ENCODE results near the gene MVP. TPM values are rescaled to one million over a fixed set of nuclear protein-coding genes. Genes with fewer than 3 reads are reported as not detected.

The MVP gene
- total and polyA plus RNA-seq, 8 donors: 12.5 to 280 (median 19.7) TPM

DNA sequence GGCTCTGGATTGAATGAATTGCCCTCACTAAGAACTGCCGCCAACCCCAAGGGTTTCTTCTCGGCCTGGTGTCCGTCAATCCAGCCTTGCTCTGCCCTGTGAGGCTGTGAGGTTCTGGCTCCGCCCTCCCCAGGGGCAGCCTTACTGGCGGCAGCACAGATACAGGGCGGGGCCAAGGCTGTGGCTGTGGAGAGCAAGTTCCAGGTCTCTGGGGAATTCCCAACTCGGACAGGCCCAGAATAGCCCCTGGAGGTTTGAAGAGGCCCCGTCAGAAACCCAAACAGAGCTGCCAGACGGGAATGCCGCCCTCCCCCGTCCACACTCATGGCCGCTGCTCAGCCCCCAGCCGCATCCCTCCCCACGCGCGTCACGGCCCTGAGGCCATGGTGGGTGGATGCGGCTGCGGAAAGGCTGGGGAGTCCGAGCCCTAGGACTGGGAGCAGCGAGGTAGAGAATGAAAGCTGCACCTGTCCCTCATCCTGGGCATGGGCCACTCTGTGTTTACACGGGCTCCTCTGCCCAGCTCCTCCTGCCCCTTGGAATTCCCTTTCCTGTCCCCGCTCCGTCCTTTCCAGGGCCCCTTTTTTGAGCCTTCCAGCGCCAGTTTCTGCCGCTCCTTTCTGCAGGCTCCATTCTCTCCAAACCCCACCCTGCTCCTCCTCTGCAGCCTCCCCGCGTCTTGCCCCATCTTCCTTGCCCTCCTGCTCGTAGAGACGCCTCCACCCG is 8.9 kb upstream of the MVP start:
- peaks cover 36 to 76% of the 10 kb centered on the region in 2 donors for H3K4me1 ChIP-seq
- peaks cover 0 to 20% of the 10 kb centered on the region in 2 donors for H3K27me3 ChIP-seq
- ATAC-seq (peak; percentile 69), DNase-seq (peak; percentile 92 to 98 (median 98))
- TF ChIP-seq, protein P1, sequence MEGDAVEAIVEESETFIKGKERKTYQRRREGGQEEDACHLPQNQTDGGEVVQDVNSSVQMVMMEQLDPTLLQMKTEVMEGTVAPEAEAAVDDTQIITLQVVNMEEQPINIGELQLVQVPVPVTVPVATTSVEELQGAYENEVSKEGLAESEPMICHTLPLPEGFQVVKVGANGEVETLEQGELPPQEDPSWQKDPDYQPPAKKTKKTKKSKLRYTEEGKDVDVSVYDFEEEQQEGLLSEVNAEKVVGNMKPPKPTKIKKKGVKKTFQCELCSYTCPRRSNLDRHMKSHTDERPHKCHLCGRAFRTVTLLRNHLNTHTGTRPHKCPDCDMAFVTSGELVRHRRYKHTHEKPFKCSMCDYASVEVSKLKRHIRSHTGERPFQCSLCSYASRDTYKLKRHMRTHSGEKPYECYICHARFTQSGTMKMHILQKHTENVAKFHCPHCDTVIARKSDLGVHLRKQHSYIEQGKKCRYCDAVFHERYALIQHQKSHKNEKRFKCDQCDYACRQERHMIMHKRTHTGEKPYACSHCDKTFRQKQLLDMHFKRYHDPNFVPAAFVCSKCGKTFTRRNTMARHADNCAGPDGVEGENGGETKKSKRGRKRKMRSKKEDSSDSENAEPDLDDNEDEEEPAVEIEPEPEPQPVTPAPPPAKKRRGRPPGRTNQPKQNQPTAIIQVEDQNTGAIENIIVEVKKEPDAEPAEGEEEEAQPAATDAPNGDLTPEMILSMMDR (IDR thresholded peaks at IDR 0.05): no peak
- H3K36me3 ChIP-seq: peaks cover 0 to 22% of the 10 kb centered on the region in 2 donors
- H3K9me3 ChIP-seq: no peaks in the 10 kb centered on the region
- H3K4me3 ChIP-seq: peak overlapping the region; percentile 37 to 50
- H3K27ac ChIP-seq: peak overlapping the region; percentile 66 to 81
- intact Hi-C loops (cut with DNase I): no loop called here

DNA sequence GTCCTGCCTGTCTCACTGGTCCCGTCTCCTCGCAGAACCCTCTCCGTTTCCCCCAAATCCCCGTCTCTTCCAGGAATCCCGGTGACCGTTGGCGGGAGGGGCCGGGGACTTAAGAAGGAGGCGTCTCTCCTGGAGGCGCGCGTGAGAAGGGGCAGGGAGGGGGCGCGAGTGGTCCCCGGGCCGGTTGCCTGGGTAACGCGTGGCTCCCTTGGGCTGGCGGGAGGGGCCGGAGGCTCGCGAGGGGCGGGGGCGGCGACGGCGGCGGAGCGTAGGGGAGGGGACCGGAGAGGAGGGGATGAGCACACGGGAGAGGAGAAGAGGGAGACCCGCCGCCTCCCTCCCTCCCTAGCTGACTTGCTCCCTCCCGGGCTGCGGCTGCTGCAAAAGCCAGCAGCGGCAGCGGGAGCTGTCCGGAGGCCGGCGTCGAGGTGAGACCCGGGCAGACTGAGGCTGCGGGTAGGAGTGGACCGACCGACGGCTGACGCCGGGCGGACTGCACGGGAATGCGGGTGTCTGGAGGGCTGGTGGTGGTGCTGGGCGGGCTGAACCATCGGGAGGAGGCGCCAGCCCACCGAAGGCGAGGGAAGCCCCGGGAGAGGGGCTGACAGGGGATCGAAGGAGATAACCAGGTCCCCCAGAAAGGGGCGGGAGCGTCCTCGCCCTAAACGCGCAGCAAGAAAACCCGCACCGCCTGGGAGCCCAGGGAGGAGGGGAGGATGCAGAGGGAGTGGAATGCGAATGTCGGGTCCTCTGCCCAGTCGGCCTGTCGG is 8.2 kb upstream of the MVP start, which contains the start of gene PRRT2:
TSS of gene PRRT2 (plus strand) at position 298 of the 770 bp plus-strand sequence. CDS start 862 bp downstream, outside the sequence.
- intact Hi-C loops (cut with DNase I): no loop called here
- Histone ChIP-seq H3K9me3 (no peaks in the 10 kb centered on the region), H3K4me3 (peak within 1 kb of the TSS; percentile 37 to 50), H3K27ac (peak within 1 kb of the TSS; percentile 66 to 81), H3K4me1 (peaks cover 36 to 81% of the 10 kb centered on the region in 2 donors), H3K27me3 (peaks cover 0 to 20% of the 10 kb centered on the region in 2 donors), H3K36me3 (peaks cover 0 to 22% of the 10 kb centered on the region in 2 donors)
- TF ChIP-seq, protein P1 (IDR thresholded peaks at IDR 0.05): no peak
- ATAC-seq: no peak
- DNase-seq: peak in 2 of 4 donors; percentile 83

DNA sequence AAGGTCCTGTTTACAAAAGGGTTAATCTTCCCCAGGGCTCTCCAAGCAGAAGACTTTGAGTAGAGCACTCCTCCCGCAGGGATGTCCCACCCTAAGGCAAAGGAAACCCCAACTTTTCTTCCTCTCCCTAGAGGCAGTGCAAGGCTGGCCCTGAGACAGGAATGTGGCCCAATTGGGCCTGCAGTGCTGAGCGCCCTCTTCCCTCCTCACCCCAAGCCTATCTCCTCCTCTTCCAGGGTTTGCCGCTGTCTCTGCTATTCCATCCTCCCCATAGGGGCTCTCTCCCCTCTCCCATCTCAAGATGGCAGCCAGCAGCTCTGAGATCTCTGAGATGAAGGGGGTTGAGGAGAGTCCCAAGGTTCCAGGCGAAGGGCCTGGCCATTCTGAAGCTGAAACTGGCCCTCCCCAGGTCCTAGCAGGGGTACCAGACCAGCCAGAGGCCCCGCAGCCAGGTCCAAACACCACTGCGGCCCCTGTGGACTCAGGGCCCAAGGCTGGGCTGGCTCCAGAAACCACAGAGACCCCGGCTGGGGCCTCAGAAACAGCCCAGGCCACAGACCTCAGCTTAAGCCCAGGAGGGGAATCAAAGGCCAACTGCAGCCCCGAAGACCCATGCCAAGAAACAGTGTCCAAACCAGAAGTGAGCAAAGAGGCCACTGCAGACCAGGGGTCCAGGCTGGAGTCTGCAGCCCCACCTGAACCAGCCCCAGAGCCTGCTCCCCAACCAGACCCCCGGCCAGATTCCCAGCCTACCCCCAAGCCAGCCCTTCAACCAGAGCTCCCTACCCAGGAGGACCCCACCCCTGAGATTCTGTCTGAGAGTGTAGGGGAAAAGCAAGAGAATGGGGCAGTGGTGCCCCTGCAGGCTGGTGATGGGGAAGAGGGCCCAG is 7.3 kb upstream of the MVP start:
- DNase-seq (no peak), ATAC-seq (no peak)
- Histone ChIP-seq H3K4me1 (peaks cover 41 to 82% of the 10 kb centered on the region in 2 donors), H3K36me3 (peaks cover 0 to 23% of the 10 kb centered on the region in 2 donors), H3K4me3 (peak overlapping the region; percentile 37 to 50), H3K9me3 (no peaks in the 10 kb centered on the region), H3K27me3 (peaks cover 0 to 20% of the 10 kb centered on the region in 2 donors), H3K27ac (peak overlapping the region in 1 of 2 donors; percentile 81)
- TF ChIP-seq, protein P1 (IDR thresholded peaks at IDR 0.05): no peak
- intact Hi-C loops (cut with DNase I): no loop called here

DNA sequence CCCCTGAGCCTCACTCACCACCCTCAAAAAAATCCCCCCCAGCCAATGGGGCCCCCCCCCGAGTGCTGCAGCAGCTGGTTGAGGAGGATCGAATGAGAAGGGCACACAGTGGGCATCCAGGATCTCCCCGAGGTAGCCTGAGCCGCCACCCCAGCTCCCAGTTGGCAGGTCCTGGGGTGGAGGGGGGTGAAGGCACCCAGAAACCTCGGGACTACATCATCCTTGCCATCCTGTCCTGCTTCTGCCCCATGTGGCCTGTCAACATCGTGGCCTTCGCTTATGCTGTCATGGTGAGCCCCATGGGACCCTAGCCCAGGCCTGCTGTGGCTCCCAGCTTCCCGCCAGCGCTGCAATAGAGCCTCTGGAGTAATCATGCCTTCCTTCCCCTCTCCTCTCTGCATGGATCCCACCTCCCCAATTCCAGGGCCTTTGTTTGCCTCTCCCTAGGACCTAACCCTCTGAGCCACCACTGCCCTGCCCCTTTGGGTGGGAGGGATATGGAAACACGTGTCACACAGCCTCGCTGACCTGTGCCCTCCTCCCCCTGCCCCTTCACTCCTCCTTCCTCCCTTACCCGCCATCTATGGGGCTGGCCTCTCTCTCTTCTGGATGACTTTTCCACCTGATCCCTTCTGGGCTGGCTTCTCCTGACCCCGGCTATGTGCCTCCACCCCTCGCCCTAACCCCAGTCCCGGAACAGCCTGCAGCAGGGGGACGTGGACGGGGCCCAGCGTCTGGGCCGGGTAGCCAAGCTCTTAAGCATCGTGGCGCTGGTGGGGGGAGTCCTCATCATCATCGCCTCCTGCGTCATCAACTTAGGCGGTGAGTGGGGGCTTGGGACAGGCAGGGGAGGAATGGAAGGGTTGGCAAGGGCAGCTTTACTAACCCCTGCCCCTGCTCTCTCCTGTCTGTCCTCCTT is 6.4 kb upstream of the MVP start:
- Histone ChIP-seq H3K27ac (peak overlapping the region in 1 of 2 donors; percentile 3), H3K36me3 (peaks cover 0 to 26% of the 10 kb centered on the region in 2 donors), H3K9me3 (no peaks in the 10 kb centered on the region), H3K27me3 (peaks cover 0 to 20% of the 10 kb centered on the region in 2 donors), H3K4me3 (no peak overlapping the region), H3K4me1 (peaks cover 35 to 81% of the 10 kb centered on the region in 2 donors)
- TF ChIP-seq, protein P1 (IDR thresholded peaks at IDR 0.05): no peak
- DNase-seq (no peak), ATAC-seq (no peak)
- intact Hi-C loops (cut with DNase I): no loop called here
